ENCODE measurements around the gene B9D1. TPM values are rescaled to one million over a fixed set of nuclear protein-coding genes. Genes with fewer than 3 reads are reported as not detected.

B9D1 gene
- total RNA-seq, 1 experiment from 2014 or later: 20.0 TPM

GRCh38 chr17:19312406-19312805 lies 50.1 kb downstream of the B9D1 start:
- H3K27me3 ChIP-seq (ENCODE audit: insufficient read depth, low read length): no peaks in the 10 kb centered on the region
- H3K9me2 ChIP-seq (ENCODE audit: insufficient read depth): no peaks in the 10 kb centered on the region
- H3K4me3 ChIP-seq (replicated peaks in 1 of 2; ENCODE audit: low read depth in 1 of 2, low read length in 2 of 2): no peak overlapping the region
- H3K36me3 ChIP-seq (ENCODE audit: control insufficient read depth in 1 of 2, insufficient read depth in 2 of 2, low read length in 2 of 2): peaks cover 17 to 22% of the 10 kb centered on the region in 2 experiments; a peak in 3 of 4 replicates
- H3K4me1 ChIP-seq (ENCODE audit: control insufficient read depth in 1 of 2, insufficient read depth in 2 of 2, low read length in 2 of 2): peaks cover 9 to 21% of the 10 kb centered on the region in 2 experiments
- intact Hi-C loops (cut with micrococcal nuclease): no loop called here
- H2AFZ ChIP-seq (ENCODE audit: low read depth, low read length, poor library complexity, severe bottlenecking): no peak overlapping the region
- no peak for DNase-seq (ENCODE audit: low read depth, low spot score)
- no peak for ATAC-seq
- TF ChIP-seq FOSL1 (IDR thresholded peaks at IDR 0.05; ENCODE audit: low read depth): no peak
- no peak for TF ChIP-seq JUND (IDR thresholded peaks at IDR 0.05)
- no peak for TF ChIP-seq EZH2 (IDR thresholded peaks at IDR 0.05)
- TF ChIP-seq ZNF274 (IDR thresholded peaks at IDR 0.05; ENCODE audit: low read depth, low read length): no peak
- TF ChIP-seq SIN3A (IDR thresholded peaks at IDR 0.05; ENCODE audit: low read depth): no peak
- CTCF ChIA-PET: no interaction called here
- RAD21 ChIA-PET (ENCODE audit: low non-redundant PET in 1 of 2, low total read pairs in 2 of 2, uncharacterized antibody in 2 of 2, unreplicated experiment in 2 of 2): no interaction called here
- H3K4me2 ChIP-seq (ENCODE audit: low read length): no peak overlapping the region
- POLR2A ChIA-PET: no interaction called here
- no peaks in the 10 kb centered on the region for H4K20me1 ChIP-seq (ENCODE audit: insufficient read depth)
- no peak overlapping the region for H3K27ac ChIP-seq (ENCODE audit: low read depth, low read length)
- no peaks in the 10 kb centered on the region for H3K9me3 ChIP-seq (ENCODE audit: control insufficient read depth in 1 of 2, insufficient read depth in 1 of 2, low read depth in 1 of 2, low read length in 2 of 2)
- H3K9ac ChIP-seq (ENCODE audit: low read length): no peak overlapping the region
- no TSS peak for BruUV-seq (replicated peaks)
- peaks cover 3% of the 10 kb centered on the region; the same call in 1 of the 2 replicates for H3K79me2 ChIP-seq (ENCODE audit: insufficient read depth, low read length)

GRCh38 chr17:19311421-19312215 lies 50.9 kb downstream of the B9D1 start:
- intact Hi-C loops (cut with micrococcal nuclease): no loop called here
- POLR2A ChIA-PET: no interaction called here
- ATAC-seq: no peak
- Histone ChIP-seq H3K4me1 (ENCODE audit: control insufficient read depth in 1 of 2, insufficient read depth in 2 of 2, low read length in 2 of 2) (peaks cover 2 to 13% of the 10 kb centered on the region in 2 experiments; a peak in 3 of 4 replicates), H3K9ac (ENCODE audit: low read length) (no peak overlapping the region), H3K79me2 (ENCODE audit: insufficient read depth, low read length) (peaks cover 6% of the 10 kb centered on the region; the same call in 1 of the 2 replicates), H3K4me3 (replicated peaks in 1 of 2; ENCODE audit: low read depth in 1 of 2, low read length in 2 of 2) (no peak overlapping the region), H4K20me1 (ENCODE audit: insufficient read depth) (no peaks in the 10 kb centered on the region), H3K9me3 (ENCODE audit: control insufficient read depth in 1 of 2, insufficient read depth in 1 of 2, low read depth in 1 of 2, low read length in 2 of 2) (no peaks in the 10 kb centered on the region), H3K4me2 (ENCODE audit: low read length) (no peak overlapping the region), H3K36me3 (ENCODE audit: control insufficient read depth in 1 of 2, insufficient read depth in 2 of 2, low read length in 2 of 2) (peaks cover 17 to 22% of the 10 kb centered on the region in 2 experiments; a peak in 3 of 4 replicates), H3K27me3 (ENCODE audit: insufficient read depth, low read length) (no peaks in the 10 kb centered on the region), H2AFZ (ENCODE audit: low read depth, low read length, poor library complexity, severe bottlenecking) (no peak overlapping the region), H3K27ac (ENCODE audit: low read depth, low read length) (no peak overlapping the region), H3K9me2 (ENCODE audit: insufficient read depth) (no peaks in the 10 kb centered on the region)
- BruUV-seq (replicated peaks): no TSS peak
- DNase-seq (ENCODE audit: low read depth, low spot score): no peak
- TF ChIP-seq, protein P1, sequence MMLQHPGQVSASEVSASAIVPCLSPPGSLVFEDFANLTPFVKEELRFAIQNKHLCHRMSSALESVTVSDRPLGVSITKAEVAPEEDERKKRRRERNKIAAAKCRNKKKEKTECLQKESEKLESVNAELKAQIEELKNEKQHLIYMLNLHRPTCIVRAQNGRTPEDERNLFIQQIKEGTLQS (IDR thresholded peaks at IDR 0.05): no peak
- TF ChIP-seq REST (IDR thresholded peaks at IDR 0.05; ENCODE audit: low read depth) (no peak), RAD21 (IDR thresholded peaks at IDR 0.05; ENCODE audit: low read depth) (no peak)
- CTCF ChIA-PET: no interaction called here
- RAD21 ChIA-PET (ENCODE audit: low non-redundant PET in 1 of 2, low total read pairs in 2 of 2, uncharacterized antibody in 2 of 2, unreplicated experiment in 2 of 2): no interaction called here

All from HCT116 (cell line).